IMR-90 (cell line): ENCODE measurements around the gene TNFAIP8. TPM values are rescaled to one million over a fixed set of nuclear protein-coding genes. Genes with fewer than 3 reads are reported as not detected.
A peak's percentile ranks its signal among the peaks of the same experiment; 100 is the strongest.

ENCODE experiments used
- ATAC-seq: fragments of 200-7000 bp; cut with Tn5 transposase; 2 replicates; pipeline ENCODE4 v1.9.1; 2020; ENCODE audit warnings: low read depth, mild to moderate bottlenecking, moderate library complexity
- BruUV-seq: library from RNA; stranded (reverse); fragments of 400-500 nt; replicated peaks from 2 replicates; lab custom pipeline; 2021; lab: Mats Ljungman, UMichigan
- CTCF ChIA-PET: fragments of 300-600 bp; formaldehyde crosslinking; extraction: SDS; loops from one replicate; lab custom pipeline; 2021; ENCODE audit warnings: antibody characterized with exemption; lab: Yijun Ruan, JAX
- POLR2A ChIA-PET: fragments of 300-600 bp; sonication (Branson Sonifier 250); formaldehyde crosslinking; loops from one replicate; lab custom pipeline; 2022; ENCODE audit warnings: antibody characterized with exemption; ENCODE audit not compliant: unreplicated experiment; lab: Charles Lee
- DNase-seq: peaks from one replicate; pipeline ENCODE4 v3.0.0; 2013
- H2AFZ ChIP-seq: replicated peaks from 2 replicates; pipeline ENCODE3; 2013; ENCODE audit warnings: low read length, mild to moderate bottlenecking; ENCODE audit not compliant: poor library complexity
- H2AK5ac ChIP-seq: 2 replicates; pipeline ENCODE4 v1.6.1; 2013; ENCODE audit warnings: low read depth, low read length, inconsistent platforms
- H2AK9ac ChIP-seq: replicated peaks from 2 replicates; pipeline ENCODE3; 2013; ENCODE audit warnings: mild to moderate bottlenecking, low read depth, low read length, moderate library complexity; ENCODE audit not compliant: poor library complexity
- H2BK120ac ChIP-seq: 2 replicates; pipeline ENCODE4 v1.6.1; 2013; ENCODE audit warnings: low read depth, low read length, inconsistent platforms
- H2BK15ac ChIP-seq: 3 replicates; pipeline ENCODE4 v1.6.1; 2013; ENCODE audit warnings: low read depth, low read length, inconsistent platforms
- H2BK20ac ChIP-seq: 2 replicates; pipeline ENCODE4 v1.6.1; 2013; ENCODE audit warnings: low read depth, mild to moderate bottlenecking, inconsistent platforms, low read length, moderate library complexity
- H2BK5ac ChIP-seq: 2 replicates; pipeline ENCODE4 v1.6.1; 2013; ENCODE audit warnings: mild to moderate bottlenecking, low read depth, low read length, inconsistent platforms; ENCODE audit not compliant: poor library complexity, severe bottlenecking
- H3K14ac ChIP-seq: replicated peaks from 2 replicates; pipeline ENCODE4 v1.6.1; 2013; ENCODE audit warnings: low read depth, low read length, inconsistent platforms
- H3K18ac ChIP-seq: 2 replicates; pipeline ENCODE4 v1.6.1; 2013; ENCODE audit warnings: low read depth, low read length, control low read depth
- H3K23ac ChIP-seq: 2 replicates; pipeline ENCODE4 v1.6.1; 2013; ENCODE audit warnings: low read depth, low read length, inconsistent platforms
- H3K27ac ChIP-seq: 2 replicates; pipeline ENCODE4 v1.5.1; 2013; ENCODE audit warnings: mild to moderate bottlenecking, control low read depth, low read length; ENCODE audit not compliant: insufficient read depth
- H3K27me3 ChIP-seq: 2 replicates; pipeline ENCODE4 v1.6.1; 2013; ENCODE audit warnings: low read length; ENCODE audit not compliant: control insufficient read depth, insufficient read depth
- H3K36me3 ChIP-seq: 2 replicates; pipeline ENCODE4 v1.6.1; 2013; ENCODE audit warnings: low read length, mixed read lengths; ENCODE audit not compliant: control insufficient read depth, insufficient read depth
- H3K4ac ChIP-seq: 2 replicates; pipeline ENCODE4 v1.6.1; 2013; ENCODE audit warnings: low read depth, low read length, inconsistent platforms
- H3K4me1 ChIP-seq: 2 replicates; pipeline ENCODE4 v1.6.1; 2013; ENCODE audit warnings: low read length, mixed read lengths; ENCODE audit not compliant: control insufficient read depth, insufficient read depth
- H3K4me2 ChIP-seq: 2 replicates; pipeline ENCODE4 v1.6.1; 2013; ENCODE audit warnings: low read depth, mild to moderate bottlenecking, control low read depth, low read length, moderate library complexity
- H3K4me3 ChIP-seq: 2 replicates; pipeline ENCODE4 v1.5.1; 2013; ENCODE audit warnings: low read depth, mild to moderate bottlenecking, control low read depth, low read length, moderate library complexity; ENCODE audit not compliant: insufficient read depth
- H3K56ac ChIP-seq: 2 replicates; pipeline ENCODE4 v1.6.1; 2013; ENCODE audit warnings: low read length, inconsistent platforms; ENCODE audit not compliant: insufficient read depth; ENCODE audit errors: extremely low read depth
- H3K79me1 ChIP-seq, 2 experiments: 2 replicates each; pipeline ENCODE4 v1.6.1; 2013; ENCODE audit warnings: low read length in 2 of 2, inconsistent platforms in 1 of 2, low read depth in 1 of 2
- H3K9ac ChIP-seq: 2 replicates; pipeline ENCODE4 v1.6.1; 2013; ENCODE audit warnings: low read depth, low read length, control low read depth
- H3K9me1 ChIP-seq: 2 replicates; pipeline ENCODE4 v1.6.1; 2013; ENCODE audit warnings: low read length, inconsistent platforms; ENCODE audit not compliant: insufficient read depth
- H3K9me3 ChIP-seq: 2 replicates; pipeline ENCODE4 v1.6.1; 2013; ENCODE audit warnings: low read length; ENCODE audit not compliant: control insufficient read depth, insufficient read depth
- H4K20me1 ChIP-seq: 2 replicates; pipeline ENCODE4 v1.6.1; 2013; ENCODE audit warnings: low read length, inconsistent platforms; ENCODE audit not compliant: insufficient read depth
- H4K5ac ChIP-seq: 2 replicates; pipeline ENCODE4 v1.6.1; 2013; ENCODE audit warnings: mild to moderate bottlenecking, low read depth, low read length, control low read depth
- H4K8ac ChIP-seq, 2 experiments: 2 replicates each; pipeline ENCODE4 v1.6.1; 2013; ENCODE audit warnings: low read depth in 2 of 2, low read length in 2 of 2, control low read depth in 1 of 2, inconsistent platforms in 1 of 2
- H4K91ac ChIP-seq: 2 replicates; pipeline ENCODE4 v1.6.1; 2013; ENCODE audit warnings: low read depth, low read length, inconsistent platforms; ENCODE audit not compliant: insufficient read depth
- BHLHE40 ChIP-seq: fragments of 150-350 bp; IDR thresholded peaks from 2 replicates; pipeline ENCODE4 v1.6.1; 2016; ENCODE audit warnings: mild to moderate bottlenecking, low read depth, low read length
- CEBPB ChIP-seq: IDR thresholded peaks from 2 replicates; pipeline ENCODE4 v1.6.1; 2012; ENCODE audit warnings: low read depth, low read length, improper control_type of control experiment
- CHD1 ChIP-seq: IDR thresholded peaks from 2 replicates; pipeline ENCODE4 v1.6.1; 2012; ENCODE audit warnings: low read depth, low read length, improper control_type of control experiment
- MAFK ChIP-seq: IDR thresholded peaks from 2 replicates; pipeline ENCODE4 v1.6.1; 2012; ENCODE audit warnings: low read depth, low read length, improper control_type of control experiment
- MAZ ChIP-seq: IDR thresholded peaks from 2 replicates; pipeline ENCODE4 v1.6.1; 2012; ENCODE audit warnings: low read depth, mild to moderate bottlenecking, low read length, improper control_type of control experiment, moderate library complexity, borderline replicate concordance
- MXI1 ChIP-seq: IDR thresholded peaks from 2 replicates; pipeline ENCODE4 v1.6.1; 2012; ENCODE audit warnings: low read depth, mild to moderate bottlenecking, low read length, moderate library complexity, borderline replicate concordance
- NFE2L2 ChIP-seq: fragments of 150-350 bp; IDR thresholded peaks from 2 replicates; pipeline ENCODE4 v1.6.1; 2016; ENCODE audit warnings: low read depth, mild to moderate bottlenecking, low read length
- RAD21 ChIP-seq: IDR thresholded peaks from 2 replicates; pipeline ENCODE4 v1.6.1; 2012; ENCODE audit warnings: low read length, improper control_type of control experiment
- RCOR1 ChIP-seq: IDR thresholded peaks from 2 replicates; pipeline ENCODE4 v1.6.1; 2012; ENCODE audit warnings: mild to moderate bottlenecking, low read length, improper control_type of control experiment; ENCODE audit not compliant: insufficient replicate concordance
- RFX5 ChIP-seq: IDR thresholded peaks from 2 replicates; pipeline ENCODE4 v1.8.0; 2012; ENCODE audit warnings: low read depth, mild to moderate bottlenecking, low read length, moderate library complexity
- SMC3 ChIP-seq: fragments of 150-350 bp; IDR thresholded peaks from 2 replicates; pipeline ENCODE4 v1.6.1; 2016; ENCODE audit warnings: low read depth, mild to moderate bottlenecking, antibody characterized with exemption, low read length, moderate library complexity
- WGBS, 2 experiments: methylation state at CpG; one replicate each; pipeline versions ENCODE4 v1.1.5 to v1.1.7; 2013; ENCODE audit warnings: missing lambda C conversion rate in 2 of 2; ENCODE audit not compliant: insufficient read length in 1 of 2; ENCODE audit errors: extremely low coverage in 2 of 2; 5-methylcytosine and 5-hydroxymethylcytosine counted together
- dilution Hi-C: fragments of 300-500 bp; cut with HindIII; formaldehyde crosslinking; loops from one replicate; pipeline ENCODE4 v1.14.3; 2018; ENCODE audit warnings: low sequenced_read_pairs; ENCODE audit not compliant: unreplicated experiment
- in situ Hi-C: fragments of 300-500 bp; cut with MboI; formaldehyde crosslinking; loops from 3 replicates; pipeline ENCODE4 v1.14.3; 2019; ENCODE audit warnings: low sequenced_read_pairs, inconsistent platforms, mixed read lengths
- intact Hi-C: fragments of 100-400 bp; cut with micrococcal nuclease; formaldehyde crosslinking; loops from 2 replicates; pipeline ENCODE4 v1.10.0; 2022
- polyA plus RNA-seq, 3 experiments: library from polyadenylated mRNA; depleted of rRNA; stranded (reverse); fragments of >200 nt; gene quantifications; 2 replicates each; pipeline ENCODE4 v1.2.3, GENCODE V29; 2012; ENCODE audit warnings: low replicate concordance in 1 of 3
- total RNA-seq: library from RNA; depleted of rRNA; stranded (reverse); fragments of >200 nt; gene quantifications from 2 replicates; pipeline ENCODE4 v1.2.3, GENCODE V29; 2012
- TF ChIP-seq, protein P1 (sequence below): fragments of 150-350 bp; IDR thresholded peaks from 2 replicates; pipeline ENCODE4 v1.6.1; 2017; ENCODE audit warnings: mild to moderate bottlenecking, antibody characterized with exemption, low read length, low read depth
- TF ChIP-seq, protein P2 (sequence below): conservative IDR thresholded peaks from 2 replicates; pipeline ENCODE4 v1.5.1; 2012; ENCODE audit warnings: mild to moderate bottlenecking, low read depth, low read length, improper control_type of control experiment
- TF ChIP-seq, protein P3 (sequence below): fragments of 150-350 bp; IDR thresholded peaks from 2 replicates; pipeline ENCODE4 v1.6.1; 2016; ENCODE audit warnings: low read depth, mild to moderate bottlenecking, low read length, moderate library complexity, borderline replicate concordance

TNFAIP8 gene
- total and polyA plus RNA-seq, 2 of the 4 experiments (the other 2 are of a cell fraction) = 20.3 to 29.9 TPM

DNA sequence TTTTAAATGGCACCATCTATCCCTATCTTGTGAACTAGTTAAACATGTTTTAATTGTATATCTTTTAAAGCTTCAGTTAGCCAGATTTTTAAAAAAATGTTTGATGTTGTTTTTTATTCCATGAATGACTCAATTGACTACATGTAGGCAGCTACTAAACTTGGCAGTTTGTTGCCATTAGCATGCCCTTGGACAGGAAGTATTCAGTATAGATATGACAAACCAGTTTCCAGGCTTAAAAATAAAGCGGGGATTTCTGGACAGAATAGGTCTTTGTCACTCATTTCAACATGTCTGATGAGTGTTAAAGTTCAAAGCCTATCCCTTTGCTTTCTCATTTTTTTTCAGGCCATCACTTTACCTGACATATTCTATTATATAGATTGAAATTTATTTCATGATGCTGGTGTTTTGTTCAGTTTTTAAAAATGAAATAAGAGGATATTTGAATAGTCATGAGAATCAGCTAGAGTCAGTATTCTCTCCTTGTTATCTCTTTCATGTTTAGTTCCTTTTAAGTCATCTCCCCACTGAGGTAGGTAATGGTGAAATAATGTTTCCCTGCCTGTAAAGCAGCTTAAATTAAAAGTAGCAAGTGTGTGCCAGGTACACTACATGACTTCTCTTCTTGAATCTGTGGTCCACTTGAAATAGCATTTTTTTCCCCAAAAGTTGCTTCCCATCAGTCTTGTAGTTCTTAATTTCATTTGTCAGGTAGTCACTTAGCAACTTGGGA, 11.9 kb downstream of the TNFAIP8 start:
- no peaks in the 10 kb centered on the region for H3K27me3 ChIP-seq

More for the DNA sequence above, 11.9 kb downstream of the TNFAIP8 start:
- Histone ChIP-seq H3K56ac (no peak overlapping the region), H4K8ac (no peak overlapping the region), H3K4me3 (no peak overlapping the region), H3K4ac (no peak overlapping the region), H3K36me3 (0 out of 2 replicates have a peak, but pooled peaks cover 1% of the 10 kb centered on the region), H2AK9ac (no peak overlapping the region), H4K5ac (peak overlapping the region; percentile 4; the same call in 1 of the 2 replicates), H4K20me1 (no peaks in the 10 kb centered on the region), H2BK120ac (no peak overlapping the region), H3K79me1 (peaks cover 29 to 34% of the 10 kb centered on the region in 2 experiments), H2AK5ac (no peak overlapping the region), H2BK15ac (no peak overlapping the region), H3K4me1 (peaks cover 19% of the 10 kb centered on the region), H3K18ac (peak overlapping the region; percentile 35; the same call in 1 of the 2 replicates), H3K9ac (no peak overlapping the region), H2BK5ac (peak overlapping the region; percentile 2), H3K14ac (no peak overlapping the region), H3K23ac (no peak overlapping the region), H3K27ac (no peak overlapping the region), H3K9me3 (no peaks in the 10 kb centered on the region), H4K91ac (no peak overlapping the region), H3K9me1 (no peaks in the 10 kb centered on the region), H3K4me2 (0 out of 2 replicates have a peak overlapping the region, but pooled peaks have one; percentile 10), H2AFZ (no peak overlapping the region), H2BK20ac (no peak overlapping the region)
- DNase-seq = peak; percentile 64
- ChIA-PET CTCF (no interaction called here), POLR2A (no interaction called here)
- in situ Hi-C loops = no loop called here
- TF ChIP-seq, protein P1, sequence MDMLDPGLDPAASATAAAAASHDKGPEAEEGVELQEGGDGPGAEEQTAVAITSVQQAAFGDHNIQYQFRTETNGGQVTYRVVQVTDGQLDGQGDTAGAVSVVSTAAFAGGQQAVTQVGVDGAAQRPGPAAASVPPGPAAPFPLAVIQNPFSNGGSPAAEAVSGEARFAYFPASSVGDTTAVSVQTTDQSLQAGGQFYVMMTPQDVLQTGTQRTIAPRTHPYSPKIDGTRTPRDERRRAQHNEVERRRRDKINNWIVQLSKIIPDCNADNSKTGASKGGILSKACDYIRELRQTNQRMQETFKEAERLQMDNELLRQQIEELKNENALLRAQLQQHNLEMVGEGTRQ = no peak
- TF ChIP-seq MXI1 (no peak), BHLHE40 (no peak), CEBPB (no peak), RCOR1 (no peak), CHD1 (no peak), RAD21 (no peak), NFE2L2 (no peak), MAZ (no peak), RFX5 (no peak), MAFK (no peak), SMC3 (no peak)
- TF ChIP-seq, protein P2, sequence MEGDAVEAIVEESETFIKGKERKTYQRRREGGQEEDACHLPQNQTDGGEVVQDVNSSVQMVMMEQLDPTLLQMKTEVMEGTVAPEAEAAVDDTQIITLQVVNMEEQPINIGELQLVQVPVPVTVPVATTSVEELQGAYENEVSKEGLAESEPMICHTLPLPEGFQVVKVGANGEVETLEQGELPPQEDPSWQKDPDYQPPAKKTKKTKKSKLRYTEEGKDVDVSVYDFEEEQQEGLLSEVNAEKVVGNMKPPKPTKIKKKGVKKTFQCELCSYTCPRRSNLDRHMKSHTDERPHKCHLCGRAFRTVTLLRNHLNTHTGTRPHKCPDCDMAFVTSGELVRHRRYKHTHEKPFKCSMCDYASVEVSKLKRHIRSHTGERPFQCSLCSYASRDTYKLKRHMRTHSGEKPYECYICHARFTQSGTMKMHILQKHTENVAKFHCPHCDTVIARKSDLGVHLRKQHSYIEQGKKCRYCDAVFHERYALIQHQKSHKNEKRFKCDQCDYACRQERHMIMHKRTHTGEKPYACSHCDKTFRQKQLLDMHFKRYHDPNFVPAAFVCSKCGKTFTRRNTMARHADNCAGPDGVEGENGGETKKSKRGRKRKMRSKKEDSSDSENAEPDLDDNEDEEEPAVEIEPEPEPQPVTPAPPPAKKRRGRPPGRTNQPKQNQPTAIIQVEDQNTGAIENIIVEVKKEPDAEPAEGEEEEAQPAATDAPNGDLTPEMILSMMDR = no peak
- TF ChIP-seq, protein P3, sequence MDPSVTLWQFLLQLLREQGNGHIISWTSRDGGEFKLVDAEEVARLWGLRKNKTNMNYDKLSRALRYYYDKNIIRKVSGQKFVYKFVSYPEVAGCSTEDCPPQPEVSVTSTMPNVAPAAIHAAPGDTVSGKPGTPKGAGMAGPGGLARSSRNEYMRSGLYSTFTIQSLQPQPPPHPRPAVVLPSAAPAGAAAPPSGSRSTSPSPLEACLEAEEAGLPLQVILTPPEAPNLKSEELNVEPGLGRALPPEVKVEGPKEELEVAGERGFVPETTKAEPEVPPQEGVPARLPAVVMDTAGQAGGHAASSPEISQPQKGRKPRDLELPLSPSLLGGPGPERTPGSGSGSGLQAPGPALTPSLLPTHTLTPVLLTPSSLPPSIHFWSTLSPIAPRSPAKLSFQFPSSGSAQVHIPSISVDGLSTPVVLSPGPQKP = no peak
- BruUV-seq = no TSS peak
- WGBS, 2 experiments = no CpG with 5 or more reads among the region's 1 CpG
- intact Hi-C loops = no loop called here
- dilution Hi-C loops = no loop called here
- ATAC-seq = peak; percentile 48
